ENCODE data around the gene IL23R.
"Not testable (repeated sequence)": the region's sequence is repeated elsewhere in the genome, so short reads cannot be mapped to it uniquely, and the experiment has no call there.

Gene IL23R

GRCh38 chr1:67140460-67140859, 25.8 kb upstream of the IL23R start:
- H3K27ac Mint-ChIP-seq, result no peak overlapping the region
- peaks cover 4% of the 10 kb centered on the region for H3K27me3 Mint-ChIP-seq
- no peak overlapping the region for H3K4me3 Mint-ChIP-seq
- CTCF ChIA-PET, result interaction anchor here (0.6 kb wide), 1 partner anchor 71 kb away, joined by 3 read pairs; no protein-coding TSS in a partner anchor
- H3K36me3 Mint-ChIP-seq, result no peaks in the 10 kb centered on the region
- H3K4me1 Mint-ChIP-seq, result peaks cover 26% of the 10 kb centered on the region
- H3K9me3 Mint-ChIP-seq, result no peaks in the 10 kb centered on the region
- DNase-seq, result no peak

- CTCF ChIA-PET, result interaction anchor here (0.8 to 1.7 kb wide), 2 partner anchors 70 to 359 kb away, joined by 3 to 7 read pairs; no protein-coding TSS in a partner anchor
Measured at GRCh38 chr1:67141832-67142231, 24.4 kb upstream of the IL23R start.

GRCh38 chr1:67142931-67143330, 23.3 kb upstream of the IL23R start:
- CTCF ChIA-PET, result interaction anchor here (1.1 to 14.4 kb wide), 4 partner anchors 17 to 147 kb away, joined by 3 to 317 read pairs (median 9); partner anchors contain the start of gene SLC35D1
- H3K27ac Mint-ChIP-seq, result peak overlapping the region; percentile 75
- no peak overlapping the region for H3K4me3 Mint-ChIP-seq
- no peak for DNase-seq
- H3K4me1 Mint-ChIP-seq, result peaks cover 37% of the 10 kb centered on the region
- no peaks in the 10 kb centered on the region for H3K9me3 Mint-ChIP-seq
- peaks cover 4% of the 10 kb centered on the region for H3K27me3 Mint-ChIP-seq
- no peaks in the 10 kb centered on the region for H3K36me3 Mint-ChIP-seq

More at GRCh38 chr1:67141832-67142231, 24.4 kb upstream of the IL23R start:
- not testable (repeated sequence) for H3K4me3 Mint-ChIP-seq, DNase-seq, H3K27me3 Mint-ChIP-seq, H3K36me3 Mint-ChIP-seq, H3K27ac Mint-ChIP-seq, H3K9me3 Mint-ChIP-seq
- H3K4me1 Mint-ChIP-seq, result peaks cover 36% of the 10 kb centered on the region

- H3K4me1 Mint-ChIP-seq, result peaks cover 43% of the 10 kb centered on the region
- H3K9me3 Mint-ChIP-seq, result no peaks in the 10 kb centered on the region
- DNase-seq, result no peak
- CTCF ChIA-PET, result interaction anchor here (0.7 to 14.4 kb wide), 17 partner anchors 9 to 380 kb away, joined by 3 to 317 read pairs (median 3); partner anchors contain the start of genes C1orf141 and SLC35D1
- no peak overlapping the region for H3K27ac Mint-ChIP-seq
- no peaks in the 10 kb centered on the region for H3K36me3 Mint-ChIP-seq
- H3K4me3 Mint-ChIP-seq, result no peak overlapping the region
- peaks cover 4% of the 10 kb centered on the region for H3K27me3 Mint-ChIP-seq
Measured at GRCh38 chr1:67143966-67144365, 22.3 kb upstream of the IL23R start.

GRCh38 chr1:67144696-67145095, 21.6 kb upstream of the IL23R start:
- H3K36me3 Mint-ChIP-seq, result no peaks in the 10 kb centered on the region
- CTCF ChIA-PET, result interaction anchor here (0.7 to 14.4 kb wide), 15 partner anchors 9 to 381 kb away, joined by 3 to 317 read pairs (median 3); partner anchors contain the start of gene C1orf141
- DNase-seq, result peak; percentile 39
- peaks cover 4% of the 10 kb centered on the region for H3K27me3 Mint-ChIP-seq
- H3K9me3 Mint-ChIP-seq, result no peaks in the 10 kb centered on the region
- no peak overlapping the region for H3K4me3 Mint-ChIP-seq
- H3K27ac Mint-ChIP-seq, result no peak overlapping the region
- H3K4me1 Mint-ChIP-seq, result peaks cover 49% of the 10 kb centered on the region

- Mint-ChIP-seq H3K27ac (no peak overlapping the region), H3K36me3 (no peaks in the 10 kb centered on the region), H3K9me3 (no peaks in the 10 kb centered on the region), H3K27me3 (peaks cover 4% of the 10 kb centered on the region), H3K4me1 (peaks cover 49% of the 10 kb centered on the region), H3K4me3 (no peak overlapping the region)
- DNase-seq, result no peak
- CTCF ChIA-PET, result interaction anchor here (0.6 to 14.4 kb wide), 7 partner anchors 31 to 380 kb away, joined by 3 to 317 read pairs (median 6); no protein-coding TSS in a partner anchor
Measured at GRCh38 chr1:67146101-67146500, 20.2 kb upstream of the IL23R start.

GRCh38 chr1:67146539-67146938, 19.7 kb upstream of the IL23R start:
- H3K27me3 Mint-ChIP-seq, result peaks cover 1% of the 10 kb centered on the region
- peaks cover 48% of the 10 kb centered on the region for H3K4me1 Mint-ChIP-seq
- CTCF ChIA-PET, result interaction anchor here (0.6 to 14.4 kb wide), 7 partner anchors 16 to 381 kb away, joined by 3 to 317 read pairs (median 6); no protein-coding TSS in a partner anchor
- H3K4me3 Mint-ChIP-seq, result no peak overlapping the region
- no peak for DNase-seq
- H3K36me3 Mint-ChIP-seq, result no peaks in the 10 kb centered on the region
- no peaks in the 10 kb centered on the region for H3K9me3 Mint-ChIP-seq
- no peak overlapping the region for H3K27ac Mint-ChIP-seq

GRCh38 chr1:67147973-67148372, 18.3 kb upstream of the IL23R start:
- not testable (repeated sequence) for H3K4me3 Mint-ChIP-seq, H3K27me3 Mint-ChIP-seq, DNase-seq, H3K36me3 Mint-ChIP-seq, H3K9me3 Mint-ChIP-seq, H3K27ac Mint-ChIP-seq
- CTCF ChIA-PET, result interaction anchor here (0.5 to 14.4 kb wide), 16 partner anchors 9 to 386 kb away, joined by 3 to 317 read pairs (median 6); partner anchors contain the start of genes C1orf141 and SLC35D1
- peaks cover 39% of the 10 kb centered on the region for H3K4me1 Mint-ChIP-seq

- Mint-ChIP-seq H3K27ac (no peak overlapping the region), H3K36me3 (no peaks in the 10 kb centered on the region), H3K9me3 (no peaks in the 10 kb centered on the region), H3K4me1 (peaks cover 32% of the 10 kb centered on the region), H3K27me3 (no peaks in the 10 kb centered on the region), H3K4me3 (no peak overlapping the region)
- CTCF ChIA-PET, result interaction anchor here (0.7 to 14.4 kb wide), 37 partner anchors 8 to 391 kb away, joined by 3 to 317 read pairs (median 5); partner anchors contain the start of genes C1orf141 and SLC35D1
- no peak for DNase-seq
Measured at GRCh38 chr1:67148516-67149178, 17.6 kb upstream of the IL23R start.

- DNase-seq, result peak; percentile 76
- H3K4me3 Mint-ChIP-seq, result no peak overlapping the region
- H3K9me3 Mint-ChIP-seq, result no peaks in the 10 kb centered on the region
- CTCF ChIA-PET, result interaction anchor here (0.7 to 14.4 kb wide), 43 partner anchors 7 to 391 kb away, joined by 3 to 317 read pairs (median 5); partner anchors contain the start of genes C1orf141 and SLC35D1
- peaks cover 27% of the 10 kb centered on the region for H3K4me1 Mint-ChIP-seq
- no peak overlapping the region for H3K27ac Mint-ChIP-seq
- no peaks in the 10 kb centered on the region for H3K27me3 Mint-ChIP-seq
- H3K36me3 Mint-ChIP-seq, result no peaks in the 10 kb centered on the region
Measured at GRCh38 chr1:67149179-67149770, 17.0 kb upstream of the IL23R start.

GRCh38 chr1:67150931-67151330, 15.3 kb upstream of the IL23R start:
- Mint-ChIP-seq H3K36me3 (peaks cover 4% of the 10 kb centered on the region), H3K4me3 (no peak overlapping the region), H3K4me1 (peaks cover 22% of the 10 kb centered on the region), H3K9me3 (peaks cover 6% of the 10 kb centered on the region), H3K27ac (peak overlapping the region; percentile 50), H3K27me3 (no peaks in the 10 kb centered on the region)
- no peak for DNase-seq
- CTCF ChIA-PET, result interaction anchor here (2.8 to 14.4 kb wide), 3 partner anchors 12 to 155 kb away, joined by 46 to 317 read pairs (median 56); no protein-coding TSS in a partner anchor

GRCh38 chr1:67158401-67158800, 7.9 kb upstream of the IL23R start:
- Mint-ChIP-seq H3K4me3 (no peak overlapping the region), H3K36me3 (peaks cover 4% of the 10 kb centered on the region), H3K4me1 (peaks cover 11% of the 10 kb centered on the region), H3K27me3 (no peaks in the 10 kb centered on the region), H3K9me3 (peaks cover 6% of the 10 kb centered on the region), H3K27ac (no peak overlapping the region)
- CTCF ChIA-PET, result no interaction called here
- no peak for DNase-seq

GRCh38 chr1:67159233-67159632, 7.0 kb upstream of the IL23R start:
- Mint-ChIP-seq H3K9me3 (peaks cover 6% of the 10 kb centered on the region), H3K36me3 (peaks cover 4% of the 10 kb centered on the region), H3K27ac (no peak overlapping the region), H3K27me3 (no peaks in the 10 kb centered on the region), H3K4me1 (peaks cover 16% of the 10 kb centered on the region), H3K4me3 (no peak overlapping the region)
- CTCF ChIA-PET, result no interaction called here
- DNase-seq, result no peak

- H3K4me1 Mint-ChIP-seq, result peaks cover 28% of the 10 kb centered on the region
- peak; percentile 35 for DNase-seq
Measured at GRCh38 chr1:67162954-67163353, 3.3 kb upstream of the IL23R start.

More at GRCh38 chr1:67162954-67163353, 3.3 kb upstream of the IL23R start:
- Mint-ChIP-seq H3K36me3 (no peaks in the 10 kb centered on the region), H3K9me3 (peaks cover 5% of the 10 kb centered on the region), H3K4me3 (no peak overlapping the region), H3K27me3 (no peaks in the 10 kb centered on the region), H3K27ac (peak overlapping the region; percentile 35)
- CTCF ChIA-PET, result interaction anchor here (0.8 to 13.1 kb wide), 6 partner anchors 10 to 49 kb away, joined by 3 to 175 read pairs (median 6); no protein-coding TSS in a partner anchor
